ENCODE data around the gene RAB20. TPM values are rescaled to one million over a fixed set of nuclear protein-coding genes. Genes with fewer than 3 reads are reported as not detected.

Gene RAB20
- total and polyA plus RNA-seq, 4 donors: 9.8 to 36.9 (median 25.2) TPM

DNA sequence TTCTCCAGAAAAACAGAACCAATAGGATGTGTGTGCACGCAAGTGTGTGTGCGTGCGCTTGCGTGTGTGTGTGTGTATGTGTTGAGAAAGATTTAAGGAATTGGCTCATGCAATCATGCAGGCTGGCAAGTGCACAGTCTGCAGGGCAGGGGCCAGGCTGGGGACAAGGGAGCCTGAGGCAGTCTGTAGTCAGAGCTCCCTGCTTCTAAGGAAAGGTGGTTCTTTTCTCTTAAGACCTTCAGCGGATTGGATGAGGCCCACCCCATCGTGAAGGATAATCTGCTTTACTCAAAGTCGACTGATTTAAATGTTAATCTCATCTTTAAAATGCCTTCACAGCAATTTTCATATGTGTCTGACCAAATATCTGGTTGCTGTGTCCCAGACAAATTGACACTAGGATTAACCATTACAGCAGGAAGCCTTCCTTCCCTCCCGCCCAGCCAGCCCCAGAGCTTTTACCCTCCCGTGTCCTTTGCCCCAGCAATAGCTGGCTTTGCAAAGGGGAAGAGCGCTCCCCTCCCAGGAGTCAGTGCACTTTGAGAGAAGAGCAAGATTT lies 38.8 kb upstream of the RAB20 start:
- 78% methylated on average over 10 of the region's 10 CpGs for WGBS

DNA sequence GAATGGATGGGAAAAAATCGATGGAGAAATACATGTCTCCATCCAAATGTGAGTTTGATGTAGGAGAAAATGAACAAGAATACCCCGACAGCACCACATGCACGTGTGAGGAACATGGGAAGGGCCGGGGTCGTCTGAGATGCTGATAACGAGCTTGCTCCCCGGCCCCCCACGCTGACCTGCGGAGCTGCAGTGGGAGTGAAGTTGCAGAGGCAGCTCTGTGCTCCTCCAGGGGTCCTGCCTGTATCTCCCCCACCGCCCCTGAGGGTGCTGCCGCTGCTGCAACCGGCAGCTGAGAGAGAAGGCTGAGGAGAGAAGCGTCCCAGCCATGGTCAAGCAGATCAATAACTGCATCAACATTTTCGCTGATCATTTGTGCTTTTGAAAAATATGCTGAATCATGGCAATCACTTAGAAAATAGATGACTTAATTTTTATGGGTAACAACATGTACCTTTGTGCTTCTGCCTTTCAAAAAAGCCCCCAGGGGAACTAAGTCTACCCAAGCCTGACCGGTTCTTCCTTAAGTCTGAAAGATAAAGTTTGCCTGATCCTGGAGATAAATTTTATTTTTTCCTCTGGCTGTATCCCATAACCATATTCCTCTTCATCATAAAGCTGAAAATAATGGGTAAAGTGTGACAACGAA lies 35.6 kb upstream of the RAB20 start:
- peaks cover 0 to 14% (median 6%) of the 10 kb centered on the region in 4 donors for H3K4me1 ChIP-seq (ENCODE audit: control insufficient read depth in 4 of 4, insufficient read depth in 4 of 4, low read length in 3 of 4)
- no peaks in the 10 kb centered on the region for H3K27me3 ChIP-seq (ENCODE audit: control insufficient read depth in 4 of 4, insufficient read depth in 4 of 4, low read length in 3 of 4)
- 76% methylated on average over 16 of the region's 16 CpGs for WGBS
- no peak overlapping the region for H3K9ac ChIP-seq (ENCODE audit: low read depth in 1 of 2, low read length in 2 of 2)
- DNase-seq (ENCODE audit: low spot score): no peak
- TF ChIP-seq, protein P1, sequence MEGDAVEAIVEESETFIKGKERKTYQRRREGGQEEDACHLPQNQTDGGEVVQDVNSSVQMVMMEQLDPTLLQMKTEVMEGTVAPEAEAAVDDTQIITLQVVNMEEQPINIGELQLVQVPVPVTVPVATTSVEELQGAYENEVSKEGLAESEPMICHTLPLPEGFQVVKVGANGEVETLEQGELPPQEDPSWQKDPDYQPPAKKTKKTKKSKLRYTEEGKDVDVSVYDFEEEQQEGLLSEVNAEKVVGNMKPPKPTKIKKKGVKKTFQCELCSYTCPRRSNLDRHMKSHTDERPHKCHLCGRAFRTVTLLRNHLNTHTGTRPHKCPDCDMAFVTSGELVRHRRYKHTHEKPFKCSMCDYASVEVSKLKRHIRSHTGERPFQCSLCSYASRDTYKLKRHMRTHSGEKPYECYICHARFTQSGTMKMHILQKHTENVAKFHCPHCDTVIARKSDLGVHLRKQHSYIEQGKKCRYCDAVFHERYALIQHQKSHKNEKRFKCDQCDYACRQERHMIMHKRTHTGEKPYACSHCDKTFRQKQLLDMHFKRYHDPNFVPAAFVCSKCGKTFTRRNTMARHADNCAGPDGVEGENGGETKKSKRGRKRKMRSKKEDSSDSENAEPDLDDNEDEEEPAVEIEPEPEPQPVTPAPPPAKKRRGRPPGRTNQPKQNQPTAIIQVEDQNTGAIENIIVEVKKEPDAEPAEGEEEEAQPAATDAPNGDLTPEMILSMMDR (IDR thresholded peaks at IDR 0.05; ENCODE audit: low read depth, low read length, missing input control): no peak
- TF ChIP-seq HNF4A (conservative IDR thresholded peaks at IDR 0.05) (no peak), GABPA (IDR thresholded peaks at IDR 0.05 in 1 of 2, conservative IDR thresholded peaks at IDR 0.05 in 1 of 2) (no peak), FOXA1 (IDR thresholded peaks at IDR 0.05) (no peak), RXRA (IDR thresholded peaks at IDR 0.05) (no peak), ATF3 (IDR thresholded peaks at IDR 0.05) (no peak), YY1 (IDR thresholded peaks at IDR 0.05) (no peak), NR2F2 (IDR thresholded peaks at IDR 0.05) (no peak), RAD21 (IDR thresholded peaks at IDR 0.05) (no peak), EGR1 (IDR thresholded peaks at IDR 0.05; ENCODE audit: low read depth in 2 of 2) (no peak), HNF4G (IDR thresholded peaks at IDR 0.05) (no peak), TAF1 (conservative IDR thresholded peaks at IDR 0.05) (no peak), SP1 (IDR thresholded peaks at IDR 0.05) (no peak)
- TF ChIP-seq, protein P2, sequence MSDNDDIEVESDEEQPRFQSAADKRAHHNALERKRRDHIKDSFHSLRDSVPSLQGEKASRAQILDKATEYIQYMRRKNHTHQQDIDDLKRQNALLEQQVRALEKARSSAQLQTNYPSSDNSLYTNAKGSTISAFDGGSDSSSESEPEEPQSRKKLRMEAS (IDR thresholded peaks at IDR 0.05): no peak
- H3K9me3 ChIP-seq (ENCODE audit: control insufficient read depth in 4 of 4, low read length in 3 of 4): no peaks in the 10 kb centered on the region
- H3K36me3 ChIP-seq (ENCODE audit: control insufficient read depth in 4 of 4, insufficient read depth in 3 of 4, low read depth in 1 of 4, low read length in 3 of 4): no peaks in the 10 kb centered on the region
- no peak overlapping the region for H3K4me3 ChIP-seq (ENCODE audit: low read depth in 1 of 3, low read length in 3 of 3)
- H3K27ac ChIP-seq (ENCODE audit: low read depth in 1 of 2, low read length in 2 of 2): no peak overlapping the region

More for the DNA sequence above, 38.8 kb upstream of the RAB20 start:
- TF ChIP-seq SP1 (IDR thresholded peaks at IDR 0.05): peak; percentile 70
- no peak for TF ChIP-seq ATF3 (IDR thresholded peaks at IDR 0.05)
- peak in 1 of 2 donors; percentile 40 for TF ChIP-seq RXRA (IDR thresholded peaks at IDR 0.05)
- TF ChIP-seq RAD21 (IDR thresholded peaks at IDR 0.05): peak in 1 of 2 donors; percentile 29
- peak; percentile 38 for DNase-seq (ENCODE audit: low spot score)
- H3K4me3 ChIP-seq (ENCODE audit: low read depth in 1 of 3, low read length in 3 of 3): peak overlapping the region in 1 of 3 donors; percentile 2
- peak overlapping the region; percentile 17 to 59 for H3K27ac ChIP-seq (ENCODE audit: low read depth in 1 of 2, low read length in 2 of 2)
- H3K36me3 ChIP-seq (ENCODE audit: control insufficient read depth in 4 of 4, insufficient read depth in 3 of 4, low read depth in 1 of 4, low read length in 3 of 4): no peaks in the 10 kb centered on the region
- no peaks in the 10 kb centered on the region for H3K9me3 ChIP-seq (ENCODE audit: control insufficient read depth in 4 of 4, low read length in 3 of 4)
- peaks cover 0 to 14% (median 6%) of the 10 kb centered on the region in 4 donors for H3K4me1 ChIP-seq (ENCODE audit: control insufficient read depth in 4 of 4, insufficient read depth in 4 of 4, low read length in 3 of 4)
- no peaks in the 10 kb centered on the region for H3K27me3 ChIP-seq (ENCODE audit: control insufficient read depth in 4 of 4, insufficient read depth in 4 of 4, low read length in 3 of 4)
- H3K9ac ChIP-seq (ENCODE audit: low read depth in 1 of 2, low read length in 2 of 2): no peak overlapping the region

All from liver (tissue), 9 donors.